Measurements from ENCODE around the gene SFTPA2.
"Not testable (repeated sequence)": the region's sequence is repeated elsewhere in the genome, so short reads cannot be mapped to it uniquely, and the experiment has no call there.

Gene SFTPA2

GRCh38 chr10:79556961-79557360 is 3.2 kb downstream of the SFTPA2 start:
- no CpG with 5 or more reads among the region's 3 CpGs for WGBS (ENCODE audit: extremely low coverage, insufficient coverage, low lambda C conversion rate)
- not testable (repeated sequence) for H3K27ac ChIP-seq (ENCODE audit: low read depth, low read length); H3K79me2 ChIP-seq (ENCODE audit: control insufficient read depth, insufficient read depth, low read length); DNase-seq; H3K4me3 ChIP-seq (ENCODE audit: low read length); H3K56ac ChIP-seq (ENCODE audit: low read length); H3K4ac ChIP-seq (ENCODE audit: low read depth, low read length); H3K23ac ChIP-seq (ENCODE audit: low read length); H3K27me3 ChIP-seq (ENCODE audit: insufficient read depth, low read length, poor library complexity); H4K8ac ChIP-seq (ENCODE audit: low read depth, low read length); H3K9ac ChIP-seq (ENCODE audit: low read length); H2BK5ac ChIP-seq (ENCODE audit: low read length); H3K79me1 ChIP-seq (ENCODE audit: low read length); H2BK120ac ChIP-seq (ENCODE audit: low read depth, low read length); H2AK5ac ChIP-seq (ENCODE audit: low read length); H3K4me1 ChIP-seq (ENCODE audit: control insufficient read depth, low read depth, low read length); H2BK15ac ChIP-seq (replicated peaks; ENCODE audit: low read depth); H3K18ac ChIP-seq (ENCODE audit: low read length); H3K36me3 ChIP-seq (ENCODE audit: control insufficient read depth, insufficient read depth, low read length); H3K4me2 ChIP-seq (ENCODE audit: low read length); H4K5ac ChIP-seq (ENCODE audit: low read length)

DNA sequence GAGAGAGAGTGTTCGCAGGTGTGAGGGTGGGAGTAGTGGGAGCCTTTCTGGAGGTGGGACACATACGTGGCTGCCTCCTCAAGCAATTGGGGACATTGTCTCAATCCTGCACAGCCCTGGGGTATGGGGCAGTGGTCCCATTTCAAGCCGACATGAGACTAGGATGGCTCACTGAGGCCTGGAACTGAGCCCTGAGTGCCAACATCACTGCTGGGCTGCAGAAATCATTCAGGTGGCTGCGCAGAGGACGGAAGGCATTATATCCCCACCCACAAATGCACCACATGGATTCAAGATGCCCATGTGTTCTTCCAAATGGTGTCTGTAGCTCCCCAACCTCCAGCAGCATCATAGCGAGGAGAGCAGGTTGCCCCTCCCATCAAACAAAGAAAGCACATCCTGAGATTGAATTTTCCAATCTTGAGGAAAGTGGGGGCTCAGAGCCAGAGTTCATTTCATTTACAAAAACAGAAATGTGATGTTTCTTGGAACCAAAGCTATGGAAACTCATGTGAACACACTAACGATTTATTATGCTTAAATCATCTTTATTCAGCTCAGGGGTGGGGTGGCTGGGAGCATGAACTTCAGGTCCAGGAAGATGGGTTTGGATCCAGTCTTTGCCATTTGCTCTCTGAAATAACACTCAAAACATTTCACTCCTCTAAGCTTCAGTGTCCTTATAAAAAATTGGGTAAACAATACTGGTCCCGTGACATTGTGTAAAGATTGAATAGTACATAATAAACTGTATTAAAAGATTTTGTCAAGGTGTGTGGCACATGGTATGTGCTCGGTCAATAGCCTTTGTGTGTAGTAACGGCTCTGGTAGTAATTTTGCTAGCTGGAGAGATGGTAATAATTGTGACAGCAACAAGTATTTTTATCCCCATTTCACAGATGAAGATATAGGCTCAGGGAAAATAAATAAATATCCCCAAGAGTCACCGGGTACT is 4.6 kb downstream of the SFTPA2 start:
- no peak overlapping the region for H4K5ac ChIP-seq (ENCODE audit: low read length)
- H2BK120ac ChIP-seq (ENCODE audit: low read depth, low read length), result no peak overlapping the region
- H3K56ac ChIP-seq (ENCODE audit: low read length), result no peak overlapping the region
- H4K8ac ChIP-seq (ENCODE audit: low read depth, low read length), result no peak overlapping the region
- no peak overlapping the region for H2BK5ac ChIP-seq (ENCODE audit: low read length)
- no peak overlapping the region for H2BK15ac ChIP-seq (replicated peaks; ENCODE audit: low read depth)
- H3K23ac ChIP-seq (ENCODE audit: low read length), result no peak overlapping the region
- H3K4me2 ChIP-seq (ENCODE audit: low read length), result no peak overlapping the region
- no peak for DNase-seq
- H3K27ac ChIP-seq (ENCODE audit: low read depth, low read length), result no peak overlapping the region
- no peaks in the 10 kb centered on the region for H3K36me3 ChIP-seq (ENCODE audit: control insufficient read depth, insufficient read depth, low read length)
- H3K9ac ChIP-seq (ENCODE audit: low read length), result no peak overlapping the region
- H3K27me3 ChIP-seq (ENCODE audit: insufficient read depth, low read length, poor library complexity), result no peaks in the 10 kb centered on the region
- no peaks in the 10 kb centered on the region for H3K4me1 ChIP-seq (ENCODE audit: control insufficient read depth, low read depth, low read length)
- H3K4ac ChIP-seq (ENCODE audit: low read depth, low read length), result no peak overlapping the region
- no peak overlapping the region for H3K18ac ChIP-seq (ENCODE audit: low read length)
- H3K4me3 ChIP-seq (ENCODE audit: low read length), result no peak overlapping the region
- no peak overlapping the region for H2AK5ac ChIP-seq (ENCODE audit: low read length)
- H3K79me2 ChIP-seq (ENCODE audit: control insufficient read depth, insufficient read depth, low read length), result no peaks in the 10 kb centered on the region
- WGBS (ENCODE audit: extremely low coverage, insufficient coverage, low lambda C conversion rate), result no CpG with 5 or more reads among the region's 11 CpGs
- H3K79me1 ChIP-seq (ENCODE audit: low read length), result no peaks in the 10 kb centered on the region

- no peak overlapping the region for H3K56ac ChIP-seq (ENCODE audit: low read length)
- no peak overlapping the region for H3K23ac ChIP-seq (ENCODE audit: low read length)
- H2BK120ac ChIP-seq (ENCODE audit: low read depth, low read length), result no peak overlapping the region
- no peak overlapping the region for H3K4me3 ChIP-seq (ENCODE audit: low read length)
- H3K27ac ChIP-seq (ENCODE audit: low read depth, low read length), result no peak overlapping the region
- H3K9ac ChIP-seq (ENCODE audit: low read length), result no peak overlapping the region
- H4K5ac ChIP-seq (ENCODE audit: low read length), result no peak overlapping the region
- no peaks in the 10 kb centered on the region for H3K79me2 ChIP-seq (ENCODE audit: control insufficient read depth, insufficient read depth, low read length)
- H3K79me1 ChIP-seq (ENCODE audit: low read length), result no peaks in the 10 kb centered on the region
- WGBS (ENCODE audit: extremely low coverage, insufficient coverage, low lambda C conversion rate), result no CpG with 5 or more reads among the region's 2 CpGs
- H3K27me3 ChIP-seq (ENCODE audit: insufficient read depth, low read length, poor library complexity), result no peaks in the 10 kb centered on the region
- no peak overlapping the region for H2AK5ac ChIP-seq (ENCODE audit: low read length)
- H2BK15ac ChIP-seq (replicated peaks; ENCODE audit: low read depth), result no peak overlapping the region
- H3K4me2 ChIP-seq (ENCODE audit: low read length), result no peak overlapping the region
- H3K4me1 ChIP-seq (ENCODE audit: control insufficient read depth, low read depth, low read length), result no peaks in the 10 kb centered on the region
- H3K4ac ChIP-seq (ENCODE audit: low read depth, low read length), result no peak overlapping the region
- no peak overlapping the region for H4K8ac ChIP-seq (ENCODE audit: low read depth, low read length)
- DNase-seq, result no peak
- no peak overlapping the region for H3K18ac ChIP-seq (ENCODE audit: low read length)
- H3K36me3 ChIP-seq (ENCODE audit: control insufficient read depth, insufficient read depth, low read length), result no peaks in the 10 kb centered on the region
- H2BK5ac ChIP-seq (ENCODE audit: low read length), result no peak overlapping the region
Measured at GRCh38 chr10:79552143-79552542, 8.1 kb downstream of the SFTPA2 start.

DNA sequence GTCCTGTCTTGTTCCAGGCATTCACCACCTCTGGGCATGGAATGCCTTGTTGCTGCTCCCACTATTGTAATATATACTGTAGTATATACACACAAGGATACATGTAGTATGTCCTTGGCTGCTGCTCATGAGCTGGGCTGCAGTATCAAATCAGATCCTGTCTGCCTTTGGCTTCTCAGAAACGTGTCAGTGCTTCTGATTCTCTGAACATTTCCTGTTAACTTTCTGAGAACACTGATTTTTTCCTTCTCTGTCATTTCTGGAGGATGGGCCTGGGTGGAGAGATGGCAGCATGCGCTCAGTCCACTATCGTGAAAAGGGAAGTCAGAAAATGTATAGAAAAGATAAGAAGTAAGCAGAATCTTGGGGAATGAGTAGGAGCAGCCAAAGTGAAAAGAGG is 12.2 kb downstream of the SFTPA2 start:
- Histone ChIP-seq H3K9ac (ENCODE audit: low read length) (no peak overlapping the region), H3K4me2 (ENCODE audit: low read length) (no peak overlapping the region), H3K36me3 (ENCODE audit: control insufficient read depth, insufficient read depth, low read length) (no peaks in the 10 kb centered on the region), H4K8ac (ENCODE audit: low read depth, low read length) (no peak overlapping the region), H2BK15ac (replicated peaks; ENCODE audit: low read depth) (no peak overlapping the region), H3K4me1 (ENCODE audit: control insufficient read depth, low read depth, low read length) (no peaks in the 10 kb centered on the region), H3K79me1 (ENCODE audit: low read length) (no peaks in the 10 kb centered on the region), H3K4me3 (ENCODE audit: low read length) (no peak overlapping the region), H3K56ac (ENCODE audit: low read length) (no peak overlapping the region), H4K5ac (ENCODE audit: low read length) (no peak overlapping the region), H3K79me2 (ENCODE audit: control insufficient read depth, insufficient read depth, low read length) (no peaks in the 10 kb centered on the region), H3K27ac (ENCODE audit: low read depth, low read length) (no peak overlapping the region), H3K4ac (ENCODE audit: low read depth, low read length) (no peak overlapping the region), H3K23ac (ENCODE audit: low read length) (no peak overlapping the region), H2BK120ac (ENCODE audit: low read depth, low read length) (no peak overlapping the region), H2BK5ac (ENCODE audit: low read length) (no peak overlapping the region), H3K27me3 (ENCODE audit: insufficient read depth, low read length, poor library complexity) (no peaks in the 10 kb centered on the region), H3K18ac (ENCODE audit: low read length) (no peak overlapping the region), H2AK5ac (ENCODE audit: low read length) (no peak overlapping the region)
- no peak for DNase-seq
- no CpG with 5 or more reads among the region's 3 CpGs for WGBS (ENCODE audit: extremely low coverage, insufficient coverage, low lambda C conversion rate)

GRCh38 chr10:79547128-79547527 is 13.1 kb downstream of the SFTPA2 start:
- H3K36me3 ChIP-seq (ENCODE audit: control insufficient read depth, insufficient read depth, low read length); H2BK15ac ChIP-seq (replicated peaks; ENCODE audit: low read depth); H3K79me2 ChIP-seq (ENCODE audit: control insufficient read depth, insufficient read depth, low read length); H2BK5ac ChIP-seq (ENCODE audit: low read length); H3K18ac ChIP-seq (ENCODE audit: low read length); H3K4me3 ChIP-seq (ENCODE audit: low read length); H3K23ac ChIP-seq (ENCODE audit: low read length); H3K27ac ChIP-seq (ENCODE audit: low read depth, low read length); H2AK5ac ChIP-seq (ENCODE audit: low read length); H3K4me2 ChIP-seq (ENCODE audit: low read length); H2BK120ac ChIP-seq (ENCODE audit: low read depth, low read length); DNase-seq; H3K4me1 ChIP-seq (ENCODE audit: control insufficient read depth, low read depth, low read length); H3K56ac ChIP-seq (ENCODE audit: low read length); H3K27me3 ChIP-seq (ENCODE audit: insufficient read depth, low read length, poor library complexity); H3K9ac ChIP-seq (ENCODE audit: low read length); H4K8ac ChIP-seq (ENCODE audit: low read depth, low read length); H4K5ac ChIP-seq (ENCODE audit: low read length); H3K4ac ChIP-seq (ENCODE audit: low read depth, low read length); H3K79me1 ChIP-seq (ENCODE audit: low read length): not testable (repeated sequence)
- WGBS (ENCODE audit: extremely low coverage, insufficient coverage, low lambda C conversion rate), result no CpG with 5 or more reads among the region's 2 CpGs
